ENCODE data around the gene DCXR. TPM values are rescaled to one million over a fixed set of nuclear protein-coding genes. Genes with fewer than 3 reads are reported as not detected.
A peak's percentile ranks its signal among the peaks of the same experiment; 100 is the strongest.

The DCXR gene
- total and polyA plus RNA-seq, 2 donors (not counting 3 experiments of a cell fraction or from before 2014, with no cell fraction given) = 93.0 to 178 TPM

DNA sequence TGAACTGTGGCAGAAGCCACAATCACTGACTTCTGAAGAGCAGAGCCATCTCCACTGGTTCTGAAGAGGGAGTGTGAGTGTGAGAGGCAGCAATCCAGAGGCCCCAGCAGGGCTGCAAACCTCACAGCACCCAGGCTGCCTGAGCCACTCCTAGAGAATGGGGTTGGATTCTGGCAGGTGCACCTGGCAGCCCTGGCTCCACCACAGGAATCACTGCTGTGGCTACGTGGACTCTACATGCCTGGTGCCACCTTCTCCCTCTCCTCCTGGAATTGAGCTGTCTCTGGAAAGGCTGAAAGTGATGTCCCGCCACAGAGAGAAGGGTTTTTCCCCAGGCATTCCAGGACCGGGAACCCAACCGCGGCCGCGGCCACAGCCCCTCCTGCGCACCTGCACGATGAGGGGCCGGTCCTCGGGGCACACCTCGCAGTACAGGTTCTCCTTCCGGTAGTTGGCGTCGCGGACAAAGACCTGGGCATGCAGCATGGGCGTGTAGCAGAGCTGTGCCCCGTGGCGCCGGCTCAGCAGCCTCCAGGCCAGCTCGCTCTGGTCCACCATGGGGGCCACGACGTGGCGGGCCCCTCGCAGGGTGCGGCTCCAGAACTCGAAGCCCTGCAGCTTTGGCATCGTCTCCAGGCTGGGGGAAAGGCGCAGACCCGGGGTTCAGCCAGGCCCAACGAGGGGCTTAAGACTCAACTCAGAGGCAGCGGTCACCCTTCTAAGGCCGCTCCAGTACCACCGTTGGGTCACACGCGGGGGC, 27.1 kb upstream of the DCXR start:
- Histone ChIP-seq H2AFZ (ENCODE audit: low read depth, low read length) (no peak overlapping the region), H3K4me1 (ENCODE audit: control insufficient read depth, extremely low read depth, insufficient read depth, low read length) (peaks cover 15% of the 10 kb centered on the region), H3K9me3 (replicated peaks; ENCODE audit: control insufficient read depth, insufficient read depth, low read length) (no peaks in the 10 kb centered on the region), H3K36me3 (ENCODE audit: control insufficient read depth in 2 of 2, extremely low read depth in 1 of 2, insufficient read depth in 2 of 2, low read length in 2 of 2) (peaks cover 0 to 21% of the 10 kb centered on the region in 2 experiments), H3K27ac (ENCODE audit: insufficient read depth, low read depth, low read length) (no peak overlapping the region), H3K27me3 (ENCODE audit: control insufficient read depth in 2 of 2, insufficient read depth in 2 of 2, low read length in 2 of 2) (no peaks in the 10 kb centered on the region), H3K79me2 (ENCODE audit: control insufficient read depth, insufficient read depth, low read length) (peaks cover 14% of the 10 kb centered on the region), H4K20me1 (replicated peaks; ENCODE audit: control insufficient read depth, extremely low read depth, insufficient read depth, low read length) (no peaks in the 10 kb centered on the region), H3K9me1 (replicated peaks; ENCODE audit: control insufficient read depth, extremely low read depth, insufficient read depth, low read length) (no peaks in the 10 kb centered on the region), H3K4me3 (replicated peaks in 1 of 3; ENCODE audit: insufficient read depth in 1 of 3, low read depth in 1 of 3, low read length in 3 of 3) (peak overlapping the region; percentile 55 to 82 (median 76)), H3K4me2 (ENCODE audit: insufficient read depth, low read length) (peak overlapping the region; percentile 78), H3K9ac (replicated peaks; ENCODE audit: extremely low read depth, insufficient read depth, low read length) (peak overlapping the region; percentile 77)
- TSS peak; percentile 32 for BruUV-seq (replicated peaks)
- intact Hi-C loops (cut with micrococcal nuclease) (no loop called here), dilution Hi-C loops (cut with MboI; ENCODE audit: extremely low pct_ligation_motif_present, low sequenced_read_pairs) (no loop called here)
- FAIRE-seq (no peak), DNase-seq (ENCODE audit: low read depth, low spot score) (no peak)
- CTCF ChIA-PET = interaction anchor here (0.6 to 1.1 kb wide), 4 partner anchors 9 to 34 kb away, joined by 3 to 6 read pairs (median 4); partner anchors contain the start of gene DCXR
- POLR2A ChIA-PET = interaction anchor here (0.6 kb wide), 1 partner anchor 119 kb away, joined by 3 read pairs; no protein-coding TSS in a partner anchor
- no peak for TF ChIP-seq GATA2 (IDR thresholded peaks at IDR 0.05; ENCODE audit: insufficient read depth, insufficient read length, low read depth, low read length)
- TF ChIP-seq, protein P1, sequence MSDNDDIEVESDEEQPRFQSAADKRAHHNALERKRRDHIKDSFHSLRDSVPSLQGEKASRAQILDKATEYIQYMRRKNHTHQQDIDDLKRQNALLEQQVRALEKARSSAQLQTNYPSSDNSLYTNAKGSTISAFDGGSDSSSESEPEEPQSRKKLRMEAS (IDR thresholded peaks at IDR 0.05; ENCODE audit: insufficient read depth, insufficient read length) = no peak
- no peak for TF ChIP-seq POLR2A (IDR thresholded peaks at IDR 0.05; ENCODE audit: low read depth, low read length)
- TF ChIP-seq FOS (IDR thresholded peaks at IDR 0.05; ENCODE audit: borderline replicate concordance, insufficient read depth, low read length) = no peak
- no peak for TF ChIP-seq POLR2AphosphoS5 (IDR thresholded peaks at IDR 0.05; ENCODE audit: insufficient read depth, low read depth, low read length)
- TF ChIP-seq JUN (IDR thresholded peaks at IDR 0.05; ENCODE audit: borderline replicate concordance, insufficient read depth, insufficient read length, low read depth) = no peak
- TF ChIP-seq, protein P2, sequence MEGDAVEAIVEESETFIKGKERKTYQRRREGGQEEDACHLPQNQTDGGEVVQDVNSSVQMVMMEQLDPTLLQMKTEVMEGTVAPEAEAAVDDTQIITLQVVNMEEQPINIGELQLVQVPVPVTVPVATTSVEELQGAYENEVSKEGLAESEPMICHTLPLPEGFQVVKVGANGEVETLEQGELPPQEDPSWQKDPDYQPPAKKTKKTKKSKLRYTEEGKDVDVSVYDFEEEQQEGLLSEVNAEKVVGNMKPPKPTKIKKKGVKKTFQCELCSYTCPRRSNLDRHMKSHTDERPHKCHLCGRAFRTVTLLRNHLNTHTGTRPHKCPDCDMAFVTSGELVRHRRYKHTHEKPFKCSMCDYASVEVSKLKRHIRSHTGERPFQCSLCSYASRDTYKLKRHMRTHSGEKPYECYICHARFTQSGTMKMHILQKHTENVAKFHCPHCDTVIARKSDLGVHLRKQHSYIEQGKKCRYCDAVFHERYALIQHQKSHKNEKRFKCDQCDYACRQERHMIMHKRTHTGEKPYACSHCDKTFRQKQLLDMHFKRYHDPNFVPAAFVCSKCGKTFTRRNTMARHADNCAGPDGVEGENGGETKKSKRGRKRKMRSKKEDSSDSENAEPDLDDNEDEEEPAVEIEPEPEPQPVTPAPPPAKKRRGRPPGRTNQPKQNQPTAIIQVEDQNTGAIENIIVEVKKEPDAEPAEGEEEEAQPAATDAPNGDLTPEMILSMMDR (IDR thresholded peaks at IDR 0.05; ENCODE audit: extremely low read depth in 1 of 2, insufficient read depth in 1 of 2, low read depth in 1 of 2, low read length in 2 of 2) = no peak

All from endothelial cell of umbilical vein (primary cell).